Osteocyte (in vitro differentiated cells): Measurements from ENCODE around the gene C15orf40. TPM values are rescaled to one million over a fixed set of nuclear protein-coding genes. Genes with fewer than 3 reads are reported as not detected.
"Not testable (repeated sequence)": the region's sequence is repeated elsewhere in the genome, so short reads cannot be mapped to it uniquely, and the experiment has no call there.

Source experiments
- DNase-seq: peaks from one replicate; pipeline ENCODE4 v3.0.0; 2021; ENCODE audit warnings: mixed read lengths; ENCODE audit not compliant: unreplicated experiment; ENCODE audit errors: extremely low spot score
- H3K27ac Mint-ChIP-seq: one replicate; pipeline ENCODE4 v1.8.0; 2021; ENCODE audit warnings: mild to moderate bottlenecking, mixed read lengths; ENCODE audit not compliant: unreplicated experiment
- H3K27me3 Mint-ChIP-seq: one replicate; pipeline ENCODE4 v1.8.0; 2021; ENCODE audit warnings: mixed read lengths; ENCODE audit not compliant: unreplicated experiment
- H3K36me3 Mint-ChIP-seq: one replicate; pipeline ENCODE4 v1.8.0; 2021; ENCODE audit warnings: mixed read lengths; ENCODE audit not compliant: unreplicated experiment
- H3K4me1 Mint-ChIP-seq: one replicate; pipeline ENCODE4 v1.8.0; 2021; ENCODE audit warnings: mixed read lengths; ENCODE audit not compliant: unreplicated experiment
- H3K4me3 Mint-ChIP-seq: one replicate; pipeline ENCODE4 v1.8.0; 2021; ENCODE audit warnings: mild to moderate bottlenecking, moderate library complexity, mixed read lengths; ENCODE audit not compliant: unreplicated experiment
- H3K9me3 Mint-ChIP-seq: one replicate; pipeline ENCODE4 v1.8.0; 2021; ENCODE audit warnings: mixed read lengths; ENCODE audit not compliant: unreplicated experiment
- total RNA-seq: library from RNA; stranded (reverse); gene quantifications from 2 replicates; pipeline ENCODE4 v1.2.1, GENCODE V29; 2021
- TF ChIP-seq, protein P1 (sequence below): fragments of 200-600 bp; sonication (generic); IDR thresholded peaks from 2 replicates; pipeline ENCODE4 v1.5.0; 2021; ENCODE audit warnings: antibody characterized with exemption, mild to moderate bottlenecking, moderate library complexity

The C15orf40 gene
- total RNA-seq, 1 donor from 2014 or later = 24.5 TPM

DNA sequence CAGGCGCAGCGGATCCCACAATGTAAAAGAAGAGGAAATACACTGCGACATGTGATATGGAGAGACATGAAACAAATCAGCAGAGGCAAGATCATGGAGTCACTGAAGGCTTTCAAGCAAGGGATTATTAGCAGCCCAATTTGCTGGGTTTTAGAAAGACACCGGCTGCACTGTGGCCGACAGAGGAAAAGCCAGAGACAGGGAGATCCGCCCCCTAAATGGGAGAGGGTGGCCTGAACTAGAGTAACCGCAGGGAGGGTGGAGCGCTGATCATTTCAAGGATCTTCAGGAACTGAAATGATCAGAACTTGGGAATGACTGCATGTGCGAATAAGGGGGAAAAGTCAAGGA lies 612 bp upstream of the C15orf40 start:
- Mint-ChIP-seq H3K4me3 (peak overlapping the region; percentile 91), H3K9me3 (no peaks in the 10 kb centered on the region), H3K4me1 (peaks cover 34% of the 10 kb centered on the region), H3K36me3 (peaks cover 12% of the 10 kb centered on the region), H3K27ac (peak overlapping the region; percentile 91), H3K27me3 (no peaks in the 10 kb centered on the region)
- TF ChIP-seq, protein P1, sequence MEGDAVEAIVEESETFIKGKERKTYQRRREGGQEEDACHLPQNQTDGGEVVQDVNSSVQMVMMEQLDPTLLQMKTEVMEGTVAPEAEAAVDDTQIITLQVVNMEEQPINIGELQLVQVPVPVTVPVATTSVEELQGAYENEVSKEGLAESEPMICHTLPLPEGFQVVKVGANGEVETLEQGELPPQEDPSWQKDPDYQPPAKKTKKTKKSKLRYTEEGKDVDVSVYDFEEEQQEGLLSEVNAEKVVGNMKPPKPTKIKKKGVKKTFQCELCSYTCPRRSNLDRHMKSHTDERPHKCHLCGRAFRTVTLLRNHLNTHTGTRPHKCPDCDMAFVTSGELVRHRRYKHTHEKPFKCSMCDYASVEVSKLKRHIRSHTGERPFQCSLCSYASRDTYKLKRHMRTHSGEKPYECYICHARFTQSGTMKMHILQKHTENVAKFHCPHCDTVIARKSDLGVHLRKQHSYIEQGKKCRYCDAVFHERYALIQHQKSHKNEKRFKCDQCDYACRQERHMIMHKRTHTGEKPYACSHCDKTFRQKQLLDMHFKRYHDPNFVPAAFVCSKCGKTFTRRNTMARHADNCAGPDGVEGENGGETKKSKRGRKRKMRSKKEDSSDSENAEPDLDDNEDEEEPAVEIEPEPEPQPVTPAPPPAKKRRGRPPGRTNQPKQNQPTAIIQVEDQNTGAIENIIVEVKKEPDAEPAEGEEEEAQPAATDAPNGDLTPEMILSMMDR = no peak
- DNase-seq = no peak

DNA sequence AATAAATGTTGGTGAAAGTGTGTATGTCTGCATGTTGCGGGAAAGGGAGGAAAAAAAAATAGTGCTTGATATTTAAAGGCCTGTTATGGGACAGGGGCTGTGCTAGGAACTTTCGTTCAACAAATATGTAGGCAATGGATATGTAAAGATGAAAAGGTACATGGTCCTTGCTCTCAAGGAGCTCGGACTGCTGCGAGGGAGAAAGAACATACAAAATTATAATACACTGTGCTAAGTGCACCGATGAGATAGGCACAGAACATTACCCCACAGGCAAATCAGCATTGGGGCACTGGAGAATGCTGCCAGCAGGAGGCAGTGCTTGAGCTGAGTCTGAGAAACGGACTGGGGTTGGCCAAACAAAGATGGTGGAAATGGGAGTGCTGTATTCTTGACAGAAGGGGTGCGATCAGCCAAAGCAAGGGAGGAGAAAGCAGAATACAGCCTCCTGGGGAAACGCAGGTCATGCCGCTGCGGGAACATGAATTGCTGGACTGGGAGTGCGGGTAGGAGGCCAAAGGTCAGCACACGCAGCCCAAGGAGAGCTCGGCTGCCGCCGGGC lies 649 bp downstream of the C15orf40 start:
- Mint-ChIP-seq H3K27me3 (no peaks in the 10 kb centered on the region), H3K9me3 (no peaks in the 10 kb centered on the region), H3K4me1 (peaks cover 34% of the 10 kb centered on the region), H3K4me3 (peak overlapping the region; percentile 91), H3K36me3 (peaks cover 13% of the 10 kb centered on the region), H3K27ac (peak overlapping the region; percentile 91)
- TF ChIP-seq, protein P1 = peak; percentile 91
- peak; percentile 90 for DNase-seq

DNA sequence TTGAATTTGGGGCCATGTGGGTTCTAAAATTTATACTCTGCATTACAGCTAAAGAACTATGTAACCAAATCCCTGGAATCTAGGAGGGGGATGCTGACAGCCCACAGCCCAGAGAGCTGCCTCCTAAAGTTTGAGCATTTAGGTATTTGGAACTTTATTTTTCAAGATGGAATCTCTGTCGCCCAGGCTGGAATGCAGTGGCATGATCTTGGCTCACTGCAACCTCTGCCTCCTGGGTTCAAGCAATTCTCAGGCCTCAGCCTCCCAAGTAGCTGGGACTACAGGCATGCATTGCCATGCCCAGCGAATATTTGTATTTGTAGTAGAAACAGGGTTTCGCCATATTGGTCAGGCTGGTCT lies 10.8 kb downstream of the C15orf40 start:
- DNase-seq = peak; percentile 44
- H3K27me3 Mint-ChIP-seq, H3K9me3 Mint-ChIP-seq, H3K27ac Mint-ChIP-seq, H3K36me3 Mint-ChIP-seq, H3K4me1 Mint-ChIP-seq, H3K4me3 Mint-ChIP-seq: not testable (repeated sequence)

DNA sequence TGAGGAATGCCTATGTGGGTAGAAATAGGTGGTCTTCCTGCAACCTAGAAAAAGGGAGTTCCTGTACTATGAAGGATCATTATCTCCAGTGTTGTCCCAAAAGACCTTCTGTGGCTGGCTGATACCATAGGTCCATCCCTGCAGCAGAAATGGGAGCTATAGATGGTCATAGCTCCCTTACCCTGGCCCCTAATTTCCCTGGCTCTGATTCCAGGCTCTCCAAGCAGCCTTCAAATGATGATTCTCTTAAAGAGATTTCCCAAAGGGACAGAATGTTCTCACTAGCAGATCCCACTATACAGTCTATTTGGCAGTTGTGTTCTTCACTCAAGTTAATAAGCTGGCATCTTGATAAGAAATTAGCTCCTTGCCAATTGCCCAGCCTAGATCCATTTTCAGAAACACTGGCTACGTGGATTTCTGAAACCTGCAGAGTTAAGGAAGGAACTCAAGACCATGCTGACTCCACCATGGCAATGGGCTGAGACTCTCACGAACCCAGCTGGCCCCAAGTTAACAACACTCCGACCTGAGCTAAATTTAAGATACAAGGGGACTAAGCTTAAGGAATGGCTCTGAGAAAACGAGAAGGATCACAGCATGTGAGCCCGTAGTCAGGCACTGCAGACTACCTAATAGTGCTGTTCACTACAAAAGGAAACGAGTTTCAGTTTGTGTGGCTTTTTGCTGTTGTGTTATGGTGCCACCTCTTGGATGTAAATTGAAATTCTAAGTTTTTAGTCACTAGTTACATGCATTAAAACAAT lies 11.4 kb downstream of the C15orf40 start:
- H3K27me3 Mint-ChIP-seq = no peaks in the 10 kb centered on the region
- no peaks in the 10 kb centered on the region for H3K9me3 Mint-ChIP-seq
- H3K4me1 Mint-ChIP-seq = peaks cover 6% of the 10 kb centered on the region
- DNase-seq = peak; percentile 44
- no peaks in the 10 kb centered on the region for H3K36me3 Mint-ChIP-seq
- peak overlapping the region; percentile 69 for H3K4me3 Mint-ChIP-seq
- TF ChIP-seq, protein P1 = peak; percentile 70
- H3K27ac Mint-ChIP-seq = no peak overlapping the region

DNA sequence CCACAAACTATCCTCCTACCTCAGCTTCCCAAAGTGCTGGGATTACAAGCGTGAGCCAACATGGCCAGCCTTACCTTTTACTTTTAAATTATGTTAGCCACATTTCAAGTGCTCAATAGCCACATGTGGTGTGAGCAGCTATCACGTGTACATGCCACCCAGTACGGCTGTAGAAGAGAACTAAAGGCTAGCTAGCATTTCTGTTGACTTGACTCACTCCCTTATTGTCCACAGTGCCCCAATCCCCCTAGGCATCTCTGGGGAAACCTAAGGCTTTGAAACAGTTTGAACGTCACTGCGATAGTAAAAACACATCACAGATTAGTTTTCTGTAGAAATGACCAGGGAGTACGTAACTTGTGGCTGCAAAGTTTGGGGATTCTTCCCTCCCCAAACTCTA lies 12.0 kb downstream of the C15orf40 start:
- H3K36me3 Mint-ChIP-seq = no peaks in the 10 kb centered on the region
- H3K9me3 Mint-ChIP-seq = no peaks in the 10 kb centered on the region
- peaks cover 6% of the 10 kb centered on the region for H3K4me1 Mint-ChIP-seq
- no peak overlapping the region for H3K27ac Mint-ChIP-seq
- TF ChIP-seq, protein P1 = no peak
- H3K4me3 Mint-ChIP-seq = no peak overlapping the region
- H3K27me3 Mint-ChIP-seq = no peaks in the 10 kb centered on the region
- peak; percentile 23 for DNase-seq
